Subcutaneous adipose tissue (tissue), 4 donors: ENCODE data around the gene DCPS. TPM values are rescaled to one million over a fixed set of nuclear protein-coding genes. Genes with fewer than 3 reads are reported as not detected.

Source experiments
- total RNA-seq, 4 donors: library from RNA; depleted of rRNA; stranded (reverse); fragments of >200 nt; gene quantifications; one replicate each; pipeline ENCODE4 v1.1.0, GENCODE V29; 2016
- TF ChIP-seq, protein P1 (sequence below): fragments of 450-650 bp; IDR thresholded peaks from one replicate; pipeline ENCODE4 v1.5.1; 2016; ENCODE audit warnings: low read depth, mild to moderate bottlenecking, control low read depth, antibody characterized with exemption, moderate library complexity

The DCPS gene
- total RNA-seq, 4 donors from 2014 or later, result 5.3 to 12.6 (median 7.9) TPM

DNA sequence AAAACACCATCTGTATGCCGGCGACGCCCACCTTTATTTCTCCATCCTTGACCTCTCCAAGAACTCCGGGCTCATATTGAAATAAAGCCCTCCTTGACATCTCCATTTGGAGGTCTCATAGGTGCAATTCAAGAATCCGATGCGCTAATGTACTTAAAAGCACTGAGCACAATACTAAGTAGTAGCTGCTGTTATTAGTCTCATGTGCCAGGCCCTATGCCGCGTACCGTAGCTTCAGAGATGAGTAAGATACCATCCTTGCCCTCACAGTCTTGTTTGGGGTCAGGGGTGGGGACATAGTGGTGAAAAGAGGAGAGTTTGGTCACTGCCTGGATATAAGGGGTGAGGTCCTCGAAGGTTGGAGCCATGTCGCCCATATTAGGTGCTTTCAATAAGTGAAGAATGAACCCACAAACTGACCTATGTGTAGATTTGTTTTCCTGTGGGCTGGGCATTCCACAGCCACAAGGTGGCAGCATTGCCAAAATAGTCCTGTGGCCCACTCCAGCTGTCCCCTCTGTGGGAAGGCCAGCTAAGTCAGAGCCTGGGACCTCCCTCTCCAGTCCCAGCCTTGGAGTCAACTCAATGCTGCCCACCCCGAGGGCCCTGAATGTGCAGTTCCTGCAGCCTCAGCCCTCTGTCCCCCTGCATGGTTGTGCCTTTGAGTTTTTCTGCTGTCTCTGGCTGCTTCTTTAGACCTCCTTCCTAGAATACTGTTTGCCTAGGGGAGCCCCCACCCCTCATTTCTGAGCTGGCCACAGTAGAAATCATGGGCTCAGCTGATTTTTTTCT, 6.5 kb downstream of the DCPS start:
- TF ChIP-seq, protein P1, sequence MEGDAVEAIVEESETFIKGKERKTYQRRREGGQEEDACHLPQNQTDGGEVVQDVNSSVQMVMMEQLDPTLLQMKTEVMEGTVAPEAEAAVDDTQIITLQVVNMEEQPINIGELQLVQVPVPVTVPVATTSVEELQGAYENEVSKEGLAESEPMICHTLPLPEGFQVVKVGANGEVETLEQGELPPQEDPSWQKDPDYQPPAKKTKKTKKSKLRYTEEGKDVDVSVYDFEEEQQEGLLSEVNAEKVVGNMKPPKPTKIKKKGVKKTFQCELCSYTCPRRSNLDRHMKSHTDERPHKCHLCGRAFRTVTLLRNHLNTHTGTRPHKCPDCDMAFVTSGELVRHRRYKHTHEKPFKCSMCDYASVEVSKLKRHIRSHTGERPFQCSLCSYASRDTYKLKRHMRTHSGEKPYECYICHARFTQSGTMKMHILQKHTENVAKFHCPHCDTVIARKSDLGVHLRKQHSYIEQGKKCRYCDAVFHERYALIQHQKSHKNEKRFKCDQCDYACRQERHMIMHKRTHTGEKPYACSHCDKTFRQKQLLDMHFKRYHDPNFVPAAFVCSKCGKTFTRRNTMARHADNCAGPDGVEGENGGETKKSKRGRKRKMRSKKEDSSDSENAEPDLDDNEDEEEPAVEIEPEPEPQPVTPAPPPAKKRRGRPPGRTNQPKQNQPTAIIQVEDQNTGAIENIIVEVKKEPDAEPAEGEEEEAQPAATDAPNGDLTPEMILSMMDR, result no peak

DNA sequence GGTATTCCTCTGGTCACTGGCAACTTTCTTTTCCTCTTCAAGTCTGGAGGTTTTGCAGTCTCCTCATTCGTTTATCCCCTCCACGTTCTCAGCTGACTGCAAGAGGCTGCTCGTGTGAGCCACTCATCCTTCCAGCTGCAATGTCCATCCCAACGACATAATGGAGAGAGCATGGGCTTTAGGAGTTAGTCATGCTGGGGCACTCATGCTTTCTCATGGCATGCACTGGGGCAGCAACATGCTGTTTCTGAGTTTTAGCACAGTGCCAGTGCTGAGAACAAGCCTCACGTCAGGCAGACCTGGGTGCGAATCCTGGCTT, 7.1 kb downstream of the DCPS start:
- TF ChIP-seq, protein P1, result no peak

DNA sequence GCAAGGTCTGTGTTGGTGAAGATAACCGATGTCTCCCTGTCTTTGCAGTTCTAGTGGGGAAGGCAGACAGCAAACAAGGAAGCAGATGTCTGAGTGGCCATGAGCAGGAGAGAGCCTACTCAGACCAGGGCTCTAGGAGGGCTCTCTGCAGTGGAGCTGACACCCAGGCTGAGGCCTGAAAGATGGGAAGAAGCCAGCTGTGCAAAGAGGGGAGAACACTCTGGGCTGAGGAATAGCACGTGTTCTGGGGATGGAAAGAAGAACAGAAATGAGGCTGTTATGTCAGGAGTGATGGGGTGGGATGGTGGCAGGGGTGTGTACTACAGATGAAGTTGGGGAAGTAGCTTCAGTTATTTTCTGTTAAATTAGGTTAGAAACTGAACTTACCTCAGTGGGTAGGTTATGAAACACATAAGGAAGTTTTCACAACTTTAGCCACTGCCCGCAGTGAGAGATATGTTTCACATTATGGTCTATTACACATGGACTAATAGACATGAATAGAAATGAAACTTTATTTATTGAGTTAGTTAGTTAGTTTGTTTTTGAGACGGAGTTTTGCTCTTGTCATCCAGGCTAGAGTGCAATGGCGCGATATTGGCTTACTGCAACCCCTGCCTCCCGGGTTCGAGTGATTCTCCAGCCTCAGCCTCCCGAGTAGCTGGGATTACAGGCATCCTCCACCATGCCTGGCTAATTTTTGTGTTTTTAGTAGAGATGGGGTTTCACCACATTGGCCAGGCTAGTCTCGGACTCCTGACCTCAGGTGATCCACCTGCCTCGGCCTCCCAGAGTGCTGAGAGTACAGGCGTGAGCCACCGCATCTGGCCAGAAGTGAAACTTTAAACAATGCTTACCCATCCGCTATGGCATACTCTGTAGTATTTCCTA, 7.8 kb downstream of the DCPS start:
- TF ChIP-seq, protein P1, result no peak

DNA sequence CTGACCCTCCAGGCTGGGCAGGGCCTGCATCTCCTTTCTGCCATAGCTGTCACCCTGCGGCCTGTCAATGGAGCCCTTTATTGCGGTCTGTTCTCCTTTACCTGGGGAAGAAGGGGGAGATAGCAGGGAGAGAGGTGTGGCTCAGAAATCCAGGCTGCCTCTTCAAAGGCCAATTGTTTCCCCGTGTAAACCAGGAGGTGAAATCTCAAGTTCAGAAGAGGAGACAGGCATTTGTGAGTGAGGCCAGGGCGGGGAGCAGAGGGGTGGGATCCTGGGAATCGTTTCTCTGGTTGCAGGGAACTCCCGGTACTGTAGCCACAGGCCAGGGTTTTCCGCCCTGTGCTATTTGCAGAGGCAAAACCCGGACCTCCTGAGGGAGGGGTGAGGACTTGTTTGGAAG, 9.1 kb downstream of the DCPS start:
- TF ChIP-seq, protein P1, result no peak

DNA sequence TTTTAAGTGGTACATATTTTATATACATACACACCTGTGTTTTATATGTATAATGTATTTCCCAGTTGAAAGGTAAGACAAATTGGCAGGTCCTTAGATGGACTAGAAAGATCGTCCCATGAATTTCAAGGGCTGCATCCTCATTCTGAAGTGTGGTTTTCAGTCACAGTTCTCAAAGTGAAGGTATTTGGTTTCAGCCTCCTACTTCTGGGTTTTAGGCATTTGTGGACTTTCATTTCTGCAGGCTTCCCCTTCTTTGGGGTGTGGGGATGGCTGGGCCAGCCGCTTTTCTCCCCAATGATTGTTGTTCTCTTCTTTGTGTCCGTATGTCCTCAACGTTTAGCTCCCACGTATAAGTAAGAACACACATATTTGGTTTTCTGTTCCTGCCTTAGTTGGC, 10.0 kb downstream of the DCPS start:
- TF ChIP-seq, protein P1, result no peak

DNA sequence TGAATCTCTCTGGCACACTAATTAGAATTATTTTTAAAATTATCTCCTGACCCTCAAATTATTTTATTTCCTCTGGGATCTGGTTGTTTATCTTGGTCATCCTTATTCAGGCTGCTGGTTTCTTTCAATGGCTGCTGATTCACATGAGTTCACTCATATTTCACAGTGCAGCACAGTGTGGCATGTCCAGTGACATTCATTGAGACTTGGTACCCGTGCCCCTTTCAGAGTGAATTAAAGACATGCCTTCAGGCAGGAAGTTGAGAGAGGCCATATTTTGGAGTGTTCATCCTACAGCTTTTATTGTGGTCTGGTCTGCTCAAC, 13.5 kb downstream of the DCPS start:
- TF ChIP-seq, protein P1, result no peak
